Activated naive CD8-positive, alpha-beta T cell treated with anti-CD3 and anti-CD28 coated beads, Interleukin-2, amount 50 U/mL, for 16 hours (primary cell): ENCODE measurements around the gene LZTR1.

Experiments
- DNase-seq: peaks from one replicate; pipeline ENCODE4 v3.0.0-alpha.2; 2020; ENCODE audit warnings: low read depth, low spot score

LZTR1 gene

DNA sequence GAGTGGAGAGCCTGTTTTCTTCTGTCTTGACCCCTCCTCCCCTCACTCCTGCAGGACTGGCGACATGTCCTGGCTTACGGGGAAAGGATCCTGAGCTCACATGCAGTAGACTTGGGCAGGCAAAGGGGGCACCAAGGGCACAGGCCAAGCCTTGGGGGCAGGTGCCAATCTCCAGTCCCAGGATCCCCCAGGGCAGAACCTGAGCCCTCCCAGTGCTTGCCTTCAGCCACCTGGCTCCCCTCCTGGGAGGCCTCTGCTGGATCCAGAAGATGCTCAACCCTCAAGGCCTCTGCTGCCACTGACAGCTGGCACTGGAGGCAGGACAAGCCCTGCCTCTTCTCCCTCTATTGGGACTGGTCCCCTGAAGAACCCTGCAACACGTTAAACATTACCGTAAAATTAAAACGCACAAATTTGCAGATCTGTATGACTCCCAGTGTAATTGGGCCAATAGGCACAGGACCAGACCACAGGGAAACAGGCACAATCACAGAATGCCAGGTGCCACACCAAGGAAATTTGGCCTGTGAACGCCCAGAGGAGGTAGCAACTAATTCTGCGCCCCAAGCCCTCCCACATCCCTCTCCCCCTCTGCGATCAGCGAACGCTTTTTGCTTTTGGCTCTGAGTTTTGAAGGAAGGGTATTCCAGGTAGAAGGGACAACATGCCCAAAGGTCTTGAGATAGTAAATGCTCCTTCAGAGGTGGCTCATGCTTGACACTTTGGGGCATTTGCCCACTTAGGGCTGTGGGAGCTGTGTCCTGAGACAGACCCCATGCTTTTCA lies 967 bp upstream of the LZTR1 start:
- no peak for DNase-seq

DNA sequence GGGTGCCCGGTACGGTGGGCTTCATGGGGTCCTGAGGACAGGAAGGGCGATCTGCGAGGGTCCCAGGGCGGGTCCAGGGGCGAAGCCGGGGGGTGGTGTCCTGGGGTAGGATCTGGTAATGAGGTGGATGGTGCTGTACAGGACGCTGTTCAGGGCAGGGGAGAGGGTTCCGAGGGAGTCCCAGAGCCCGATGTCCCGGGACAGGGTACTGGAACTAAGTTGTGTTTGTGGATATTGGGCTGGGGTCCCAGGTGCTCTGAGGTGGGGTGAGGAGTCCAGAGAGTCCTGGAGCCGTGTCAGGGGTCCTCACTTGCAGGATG lies 426 bp downstream of the LZTR1 start:
- DNase-seq: no peak

DNA sequence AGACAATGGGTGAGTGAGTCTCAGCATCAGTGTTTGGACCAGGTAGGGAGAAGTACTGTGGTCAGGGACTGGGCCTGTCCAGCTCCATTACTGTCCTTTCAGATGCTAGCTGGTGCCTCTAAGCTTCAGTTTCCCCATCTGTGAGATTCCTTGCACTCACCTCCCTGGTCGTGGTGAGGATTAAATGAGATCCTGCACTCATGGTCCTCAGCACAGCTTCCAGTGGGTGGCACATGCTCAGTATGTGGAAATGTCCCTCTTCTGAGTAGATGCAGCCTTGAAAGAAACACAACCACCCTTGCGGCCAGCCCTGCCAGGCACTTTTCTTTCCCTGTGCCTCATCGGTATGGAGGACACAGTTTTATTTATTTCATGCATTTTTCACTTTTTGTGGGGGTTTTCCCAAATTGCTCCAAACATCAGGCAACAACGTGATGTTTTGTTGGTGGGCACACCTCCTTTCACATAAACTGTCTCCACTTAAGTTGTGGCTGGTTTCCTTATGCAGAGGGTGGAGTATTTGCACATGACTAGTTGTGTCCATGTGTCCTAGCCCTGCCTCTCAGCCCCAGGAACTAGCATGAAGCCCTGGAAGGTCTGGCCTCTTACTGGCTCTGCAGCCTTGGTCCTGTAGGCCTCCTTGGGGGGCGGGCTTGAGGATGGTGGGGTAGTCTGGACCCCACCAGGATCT lies 1.1 kb downstream of the LZTR1 start:
- DNase-seq: no peak

DNA sequence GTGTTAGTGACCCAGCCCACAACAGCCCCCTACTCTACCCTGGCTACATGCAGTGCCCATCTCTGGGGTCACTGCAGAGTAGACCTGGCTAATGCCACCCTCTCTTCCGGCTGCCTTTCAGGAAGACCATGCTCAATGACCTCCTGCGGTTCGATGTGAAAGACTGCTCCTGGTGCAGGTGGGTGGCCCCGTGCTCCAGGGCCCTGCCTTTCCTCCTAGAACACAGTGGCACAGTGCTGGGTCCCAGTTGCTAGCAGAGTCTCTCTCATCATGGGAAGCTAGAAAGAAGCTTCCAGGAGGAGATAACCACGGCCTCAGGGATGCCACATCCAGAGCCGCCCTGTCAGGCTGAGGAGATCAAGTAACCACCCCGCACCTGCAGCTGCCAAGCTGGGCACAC lies 3.6 kb downstream of the LZTR1 start:
- no peak for DNase-seq

DNA sequence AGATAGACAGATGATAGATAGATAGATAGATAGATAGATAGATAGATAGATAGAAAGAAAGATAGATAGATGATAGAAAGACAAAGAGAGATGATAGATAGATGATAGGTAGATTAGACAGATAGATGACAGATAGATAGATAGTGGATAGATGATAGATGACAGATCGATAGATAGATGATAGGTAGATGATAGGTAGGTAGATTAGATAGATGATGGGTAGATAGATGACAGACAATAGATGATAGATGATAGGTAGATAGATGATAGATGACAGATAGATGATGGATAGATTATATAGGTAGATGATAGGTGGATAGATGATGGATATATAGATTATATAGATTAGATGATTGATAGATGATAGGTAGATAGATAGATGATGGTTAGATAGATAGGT lies 4.3 kb downstream of the LZTR1 start:
- DNase-seq: no peak

DNA sequence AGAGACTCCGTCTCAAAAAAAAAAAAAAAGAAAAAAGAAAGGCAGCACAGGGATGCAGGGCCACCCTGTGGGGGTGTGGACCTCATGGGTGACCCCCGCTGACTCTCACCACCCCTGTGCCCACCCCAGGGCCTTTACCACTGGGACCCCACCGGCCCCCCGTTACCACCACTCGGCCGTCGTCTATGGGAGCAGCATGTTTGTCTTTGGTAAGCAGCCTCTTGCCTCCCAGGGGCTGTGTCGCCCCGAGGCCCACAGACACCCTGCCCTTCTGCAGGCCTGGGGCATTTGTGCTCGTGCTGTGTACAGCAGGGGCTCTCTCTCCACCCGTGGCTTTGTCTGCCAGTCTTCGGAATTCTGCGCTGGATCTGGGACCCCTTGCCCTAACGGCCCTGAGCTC lies 5.3 kb downstream of the LZTR1 start:
- no peak for DNase-seq

GRCh38 chr22:20988573-20989322 lies 6.7 kb downstream of the LZTR1 start:
- no peak for DNase-seq

- DNase-seq: no peak
Observed at GRCh38 chr22:20989323-20990138, 7.4 kb downstream of the LZTR1 start.

GRCh38 chr22:20990184-20991180 lies 8.4 kb downstream of the LZTR1 start:
- DNase-seq: no peak

DNA sequence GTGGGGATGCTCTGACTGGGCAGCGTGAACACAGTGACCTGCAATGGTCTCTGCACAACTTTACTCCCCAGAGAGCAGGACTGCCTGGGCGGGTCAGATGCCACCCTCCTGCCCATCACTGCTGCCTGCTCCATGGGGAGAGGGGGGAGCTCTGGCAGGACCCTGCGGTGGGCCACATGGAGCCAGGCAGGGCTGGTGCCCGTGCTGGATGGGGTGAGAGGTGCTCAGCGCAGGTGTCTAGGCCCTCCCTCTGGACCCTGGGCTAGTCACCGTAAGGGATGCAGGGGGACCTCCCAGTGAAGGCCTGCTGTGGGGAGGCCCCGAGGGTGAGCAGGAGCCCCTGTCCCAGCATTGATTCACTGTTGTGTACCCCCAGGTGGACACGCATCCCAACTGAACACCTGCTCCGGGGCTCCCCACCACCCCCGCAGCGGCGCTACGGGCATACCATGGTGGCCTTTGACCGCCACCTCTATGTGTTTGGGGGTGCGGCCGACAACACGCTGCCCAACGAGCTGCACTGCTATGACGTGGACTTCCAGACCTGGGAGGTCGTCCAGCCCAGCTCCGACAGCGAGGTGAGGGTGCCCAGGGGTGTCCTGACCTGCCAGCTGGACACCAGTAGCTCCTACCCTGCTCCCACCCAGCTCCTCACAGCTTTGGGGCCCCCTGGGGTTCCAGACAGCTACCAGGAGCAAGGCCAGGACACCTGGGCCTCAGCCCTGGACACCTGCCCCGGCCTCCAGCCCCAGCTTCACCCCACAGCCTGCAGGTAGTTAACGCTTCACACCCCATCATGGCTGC lies 9.4 kb downstream of the LZTR1 start:
- no peak for DNase-seq

- DNase-seq: no peak
Observed at GRCh38 chr22:20992056-20992442, 10.0 kb downstream of the LZTR1 start.

DNA sequence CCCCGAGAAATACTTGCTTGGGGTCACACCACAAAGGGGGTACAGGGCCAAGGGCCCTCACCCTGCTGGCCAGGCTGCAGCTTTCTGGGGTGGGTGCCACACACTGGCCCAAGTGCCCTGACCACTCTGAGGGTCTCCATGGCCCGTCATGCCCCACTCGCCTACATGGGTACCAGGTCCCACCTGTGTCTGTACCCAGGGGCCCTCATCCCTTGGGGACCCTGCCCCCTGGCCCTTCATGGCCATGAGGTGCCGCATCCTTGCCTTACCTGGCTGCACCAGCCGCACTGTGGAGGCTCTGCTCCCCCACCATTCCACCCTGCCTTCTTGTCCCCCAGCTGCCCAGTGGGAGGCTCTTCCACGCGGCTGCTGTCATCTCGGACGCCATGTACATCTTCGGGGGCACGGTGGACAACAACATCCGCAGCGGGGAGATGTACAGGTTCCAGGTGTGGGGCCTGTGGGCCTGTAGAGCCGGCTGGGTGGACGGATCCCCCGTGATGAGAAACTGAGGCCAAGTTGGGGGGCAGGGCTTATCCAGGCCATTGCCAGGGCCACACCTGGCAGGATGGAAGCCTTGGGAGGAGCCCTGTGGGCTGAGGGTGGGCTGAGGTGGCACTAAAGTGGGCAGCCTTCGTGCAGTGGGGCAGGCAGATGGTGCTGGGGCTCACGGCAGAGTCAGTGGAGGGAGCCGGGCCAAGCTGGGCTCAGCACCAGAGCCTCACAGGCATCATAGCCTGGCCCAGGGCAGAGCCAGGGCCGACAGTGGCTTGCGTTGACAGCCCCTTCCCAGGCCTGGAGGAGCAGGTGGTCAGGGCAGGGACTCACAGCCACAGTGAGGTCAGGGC lies 10.6 kb downstream of the LZTR1 start:
- no peak for DNase-seq

GRCh38 chr22:20993304-20994127 lies 11.4 kb downstream of the LZTR1 start:
- DNase-seq: no peak

DNA sequence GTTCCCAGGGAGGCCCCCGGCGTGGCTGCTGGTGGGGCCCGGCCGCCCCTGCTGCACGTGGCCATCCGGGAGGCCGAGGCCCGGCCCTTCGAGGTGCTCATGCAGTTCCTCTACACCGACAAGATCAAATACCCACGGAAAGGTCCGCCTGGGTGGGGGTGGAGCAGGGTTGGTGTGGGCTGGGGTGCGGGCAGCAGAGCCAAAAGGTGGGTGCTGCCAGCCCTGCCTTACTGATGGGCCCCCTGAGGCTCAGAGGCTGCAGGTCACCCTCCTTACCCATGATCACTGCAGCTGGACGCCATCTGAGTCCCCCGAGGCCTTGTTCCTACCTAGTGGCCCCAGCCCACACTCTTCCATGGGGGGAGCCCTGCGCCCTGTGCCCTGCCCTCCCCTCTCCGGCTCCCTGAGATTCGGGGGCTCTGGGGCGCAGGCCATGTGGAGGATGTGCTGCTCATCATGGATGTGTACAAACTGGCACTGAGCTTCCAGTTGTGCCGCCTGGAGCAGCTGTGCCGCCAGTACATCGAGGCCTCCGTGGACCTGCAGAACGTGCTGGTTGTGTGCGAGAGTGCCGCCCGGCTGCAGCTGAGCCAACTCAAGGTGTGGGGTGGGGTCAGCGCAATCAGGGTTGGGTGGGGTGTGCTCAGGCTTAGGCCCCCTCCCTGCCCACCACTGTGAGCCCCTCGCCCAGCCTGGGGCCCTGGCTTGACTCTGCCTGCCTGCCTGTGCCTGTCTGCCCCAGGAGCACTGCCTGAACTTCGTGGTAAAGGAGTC lies 12.2 kb downstream of the LZTR1 start:
- no peak for DNase-seq

DNA sequence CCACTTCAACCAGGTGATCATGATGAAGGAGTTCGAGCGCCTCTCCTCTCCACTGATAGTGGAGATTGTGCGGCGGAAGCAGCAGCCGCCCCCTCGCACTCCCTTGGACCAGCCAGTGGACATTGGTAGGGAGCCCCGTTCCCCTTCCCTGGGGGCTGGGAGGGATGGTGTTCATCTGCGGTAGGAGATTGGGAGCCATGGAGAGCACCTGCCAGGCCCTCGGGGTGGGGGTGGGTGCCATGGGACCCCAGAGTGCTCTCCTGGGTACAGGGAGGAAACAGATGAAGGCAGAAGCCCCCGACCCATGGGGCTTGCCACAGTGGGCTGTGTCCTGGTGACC lies 12.8 kb downstream of the LZTR1 start:
- no peak for DNase-seq

GRCh38 chr22:20995329-20996030 lies 13.4 kb downstream of the LZTR1 start:
- no peak for DNase-seq

GRCh38 chr22:20996031-20996410 lies 13.9 kb downstream of the LZTR1 start:
- no peak for DNase-seq
